Neural crest cell (in vitro differentiated cells): ENCODE data around the gene SH3BP5L. TPM values are rescaled to one million over a fixed set of nuclear protein-coding genes. Genes with fewer than 3 reads are reported as not detected.

Experiments
- DNase-seq: peaks from one replicate; pipeline ENCODE4 v3.0.0; 2021; ENCODE audit warnings: low read depth, mixed read lengths, low spot score
- H3K27ac Mint-ChIP-seq: one replicate; pipeline ENCODE4 v1.8.0; 2021; ENCODE audit warnings: mild to moderate bottlenecking, mixed read lengths; ENCODE audit not compliant: unreplicated experiment
- H3K27me3 Mint-ChIP-seq: 2 replicates; pipeline ENCODE4 v1.8.0; 2021; ENCODE audit warnings: low read depth, mild to moderate bottlenecking, mixed read lengths
- H3K36me3 Mint-ChIP-seq: 2 replicates; pipeline ENCODE4 v1.8.0; 2021; ENCODE audit warnings: low read depth, mild to moderate bottlenecking, mixed read lengths
- H3K4me1 Mint-ChIP-seq: 2 replicates; pipeline ENCODE4 v1.8.0; 2021; ENCODE audit warnings: mixed read lengths
- H3K4me3 Mint-ChIP-seq: one replicate; pipeline ENCODE4 v1.8.0; 2021; ENCODE audit warnings: mild to moderate bottlenecking, mixed read lengths
- H3K9me3 Mint-ChIP-seq: 2 replicates; pipeline ENCODE4 v1.8.0; 2021; ENCODE audit warnings: mixed read lengths
- total RNA-seq: library from RNA; stranded (reverse); gene quantifications from 2 replicates; pipeline ENCODE4 v1.2.1, GENCODE V29; 2021
- TF ChIP-seq, protein P1 (sequence below): fragments of 200-600 bp; sonication (generic); conservative IDR thresholded peaks from 2 replicates; pipeline ENCODE4 v1.5.0; 2021; ENCODE audit warnings: antibody characterized with exemption, mild to moderate bottlenecking

Gene SH3BP5L
- total RNA-seq, 1 donor from 2014 or later = 28.9 TPM

GRCh38 chr1:248814351-248814750 is 11.4 kb downstream of the SH3BP5L start:
- H3K27ac Mint-ChIP-seq = no peak overlapping the region
- H3K9me3 Mint-ChIP-seq = no peaks in the 10 kb centered on the region
- no peaks in the 10 kb centered on the region for H3K27me3 Mint-ChIP-seq
- TF ChIP-seq, protein P1, sequence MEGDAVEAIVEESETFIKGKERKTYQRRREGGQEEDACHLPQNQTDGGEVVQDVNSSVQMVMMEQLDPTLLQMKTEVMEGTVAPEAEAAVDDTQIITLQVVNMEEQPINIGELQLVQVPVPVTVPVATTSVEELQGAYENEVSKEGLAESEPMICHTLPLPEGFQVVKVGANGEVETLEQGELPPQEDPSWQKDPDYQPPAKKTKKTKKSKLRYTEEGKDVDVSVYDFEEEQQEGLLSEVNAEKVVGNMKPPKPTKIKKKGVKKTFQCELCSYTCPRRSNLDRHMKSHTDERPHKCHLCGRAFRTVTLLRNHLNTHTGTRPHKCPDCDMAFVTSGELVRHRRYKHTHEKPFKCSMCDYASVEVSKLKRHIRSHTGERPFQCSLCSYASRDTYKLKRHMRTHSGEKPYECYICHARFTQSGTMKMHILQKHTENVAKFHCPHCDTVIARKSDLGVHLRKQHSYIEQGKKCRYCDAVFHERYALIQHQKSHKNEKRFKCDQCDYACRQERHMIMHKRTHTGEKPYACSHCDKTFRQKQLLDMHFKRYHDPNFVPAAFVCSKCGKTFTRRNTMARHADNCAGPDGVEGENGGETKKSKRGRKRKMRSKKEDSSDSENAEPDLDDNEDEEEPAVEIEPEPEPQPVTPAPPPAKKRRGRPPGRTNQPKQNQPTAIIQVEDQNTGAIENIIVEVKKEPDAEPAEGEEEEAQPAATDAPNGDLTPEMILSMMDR = no peak
- no peak for DNase-seq
- peaks cover 10% of the 10 kb centered on the region for H3K36me3 Mint-ChIP-seq
- H3K4me1 Mint-ChIP-seq = no peaks in the 10 kb centered on the region
- H3K4me3 Mint-ChIP-seq = no peak overlapping the region

GRCh38 chr1:248813546-248813945 is 12.2 kb downstream of the SH3BP5L start:
- peaks cover 10% of the 10 kb centered on the region for H3K36me3 Mint-ChIP-seq

GRCh38 chr1:248812736-248813425 is 12.8 kb downstream of the SH3BP5L start:
- no peak overlapping the region for H3K4me3 Mint-ChIP-seq
- H3K27me3 Mint-ChIP-seq = no peaks in the 10 kb centered on the region
- TF ChIP-seq, protein P1 = no peak
- H3K36me3 Mint-ChIP-seq = peaks cover 10% of the 10 kb centered on the region
- H3K27ac Mint-ChIP-seq = no peak overlapping the region
- no peaks in the 10 kb centered on the region for H3K9me3 Mint-ChIP-seq
- DNase-seq = no peak
- no peaks in the 10 kb centered on the region for H3K4me1 Mint-ChIP-seq

More at GRCh38 chr1:248813546-248813945, 12.2 kb downstream of the SH3BP5L start:
- no peak for DNase-seq
- Mint-ChIP-seq H3K4me1 (no peaks in the 10 kb centered on the region), H3K4me3 (no peak overlapping the region), H3K9me3 (no peaks in the 10 kb centered on the region), H3K27me3 (no peaks in the 10 kb centered on the region), H3K27ac (no peak overlapping the region)
- TF ChIP-seq, protein P1 = no peak

DNA sequence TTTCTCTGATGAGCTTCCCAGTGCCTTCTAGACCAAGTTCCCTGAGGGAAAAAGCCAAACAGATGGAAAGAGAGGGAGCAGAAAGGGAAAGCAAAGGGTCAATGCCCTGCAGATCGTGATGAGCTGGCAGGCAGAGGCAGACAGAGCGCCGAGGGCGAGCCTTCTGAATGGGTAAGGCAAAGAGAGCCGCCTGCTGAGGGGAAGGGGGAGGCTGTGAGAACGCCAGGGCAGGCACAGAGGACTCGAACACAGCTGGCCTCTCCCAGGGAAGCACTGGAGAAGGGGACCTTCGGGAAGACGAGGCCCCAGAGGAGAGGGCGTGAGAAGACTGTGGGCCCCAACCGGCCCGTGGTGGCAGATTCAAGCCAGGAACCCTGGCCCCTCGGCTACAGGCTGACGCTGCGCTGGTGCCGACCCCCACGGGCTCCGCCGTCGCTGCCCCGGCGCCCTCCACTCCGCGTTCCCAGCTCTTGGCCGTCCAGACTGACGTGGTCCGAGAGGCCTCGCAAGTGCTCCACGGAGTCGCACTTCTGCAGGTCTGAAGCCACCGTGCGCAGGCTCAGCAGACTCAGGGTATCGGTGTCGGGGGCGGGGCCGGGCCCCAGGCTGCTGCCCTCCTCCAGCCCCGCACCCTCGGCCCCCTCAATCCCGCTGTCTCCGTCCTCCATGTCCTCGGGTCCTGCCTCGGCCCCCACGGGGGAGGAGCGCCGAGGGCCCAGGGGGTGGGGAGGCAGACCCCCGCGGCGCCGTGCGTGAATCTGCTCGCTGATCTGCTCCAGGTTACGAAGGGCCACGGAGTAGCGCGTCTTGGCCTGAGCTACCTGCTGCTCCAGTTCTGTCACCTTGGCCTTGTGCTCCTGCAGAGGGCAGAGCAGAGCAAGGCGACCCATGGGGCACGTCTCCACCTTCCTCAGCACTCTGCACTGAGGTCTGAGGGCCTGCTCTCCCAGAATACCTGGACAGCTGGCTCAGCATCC is 13.9 kb downstream of the SH3BP5L start:
- no peak overlapping the region for H3K4me3 Mint-ChIP-seq
- H3K36me3 Mint-ChIP-seq = peaks cover 10% of the 10 kb centered on the region
- H3K4me1 Mint-ChIP-seq = no peaks in the 10 kb centered on the region
- no peaks in the 10 kb centered on the region for H3K27me3 Mint-ChIP-seq
- no peak for DNase-seq
- TF ChIP-seq, protein P1 = no peak
- H3K9me3 Mint-ChIP-seq = no peaks in the 10 kb centered on the region
- no peak overlapping the region for H3K27ac Mint-ChIP-seq

- no peak for DNase-seq
- Mint-ChIP-seq H3K4me3 (no peak overlapping the region), H3K36me3 (peaks cover 9% of the 10 kb centered on the region), H3K27ac (no peak overlapping the region), H3K9me3 (no peaks in the 10 kb centered on the region), H3K4me1 (no peaks in the 10 kb centered on the region), H3K27me3 (no peaks in the 10 kb centered on the region)
- TF ChIP-seq, protein P1 = no peak
These were observed 14.8 kb downstream of the SH3BP5L start for GRCh38 chr1:248810727-248811513.
